Measurements from ENCODE around the gene RXYLT1.

The RXYLT1 gene

GRCh38 chr12:63814146-63814772 lies 34.5 kb downstream of the RXYLT1 start:
- DNase-seq (ENCODE audit: low read depth), result no peak
- no peak for TF ChIP-seq CTCF (IDR thresholded peaks at IDR 0.05; ENCODE audit: low read depth, low read length, missing control alignments)
- in situ Hi-C loops (cut with HindIII; ENCODE audit: low sequenced_read_pairs), result no loop called here
- no peak overlapping the region for H3K4me3 ChIP-seq (ENCODE audit: low read depth, low read length)

GRCh38 chr12:63815482-63815852 lies 35.8 kb downstream of the RXYLT1 start:
- no peak for DNase-seq (ENCODE audit: low read depth)

GRCh38 chr12:63816031-63816430 lies 36.3 kb downstream of the RXYLT1 start:
- no peak for TF ChIP-seq CTCF (IDR thresholded peaks at IDR 0.05; ENCODE audit: low read depth, low read length, missing control alignments)
- no peak overlapping the region for H3K4me3 ChIP-seq (ENCODE audit: low read depth, low read length)
- DNase-seq (ENCODE audit: low read depth), result no peak
- in situ Hi-C loops (cut with HindIII; ENCODE audit: low sequenced_read_pairs), result no loop called here

More at GRCh38 chr12:63815482-63815852, 35.8 kb downstream of the RXYLT1 start:
- H3K4me3 ChIP-seq (ENCODE audit: low read depth, low read length), result no peak overlapping the region
- in situ Hi-C loops (cut with HindIII; ENCODE audit: low sequenced_read_pairs), result no loop called here
- no peak for TF ChIP-seq CTCF (IDR thresholded peaks at IDR 0.05; ENCODE audit: low read depth, low read length, missing control alignments)

GRCh38 chr12:63820427-63820826 lies 40.7 kb downstream of the RXYLT1 start:
- H3K4me3 ChIP-seq (ENCODE audit: low read depth, low read length), result no peak overlapping the region
- no peak for DNase-seq (ENCODE audit: low read depth)
- TF ChIP-seq CTCF (IDR thresholded peaks at IDR 0.05; ENCODE audit: low read depth, low read length, missing control alignments), result no peak
- in situ Hi-C loops (cut with HindIII; ENCODE audit: low sequenced_read_pairs), result no loop called here

- DNase-seq (ENCODE audit: low read depth), result no peak
- in situ Hi-C loops (cut with HindIII; ENCODE audit: low sequenced_read_pairs), result no loop called here
- H3K4me3 ChIP-seq (ENCODE audit: low read depth, low read length), result peak overlapping the region; percentile 34
- TF ChIP-seq CTCF (IDR thresholded peaks at IDR 0.05; ENCODE audit: low read depth, low read length, missing control alignments), result no peak
Measured at GRCh38 chr12:63821781-63822251, 42.1 kb downstream of the RXYLT1 start.

- in situ Hi-C loops (cut with HindIII; ENCODE audit: low sequenced_read_pairs), result no loop called here
- H3K4me3 ChIP-seq (ENCODE audit: low read depth, low read length), result no peak overlapping the region
- no peak for TF ChIP-seq CTCF (IDR thresholded peaks at IDR 0.05; ENCODE audit: low read depth, low read length, missing control alignments)
- no peak for DNase-seq (ENCODE audit: low read depth)
Measured at GRCh38 chr12:63822352-63822751, 42.6 kb downstream of the RXYLT1 start.

Measured in astrocyte of the cerebellum (primary cell).